DMS153 (cell line): Measurements from ENCODE around the gene DEXI.

ENCODE experiments used
- DNase-seq: peaks from one replicate; lab custom pipeline; 2025; lab: John Stamatoyannopoulos, UW

Gene DEXI

DNA sequence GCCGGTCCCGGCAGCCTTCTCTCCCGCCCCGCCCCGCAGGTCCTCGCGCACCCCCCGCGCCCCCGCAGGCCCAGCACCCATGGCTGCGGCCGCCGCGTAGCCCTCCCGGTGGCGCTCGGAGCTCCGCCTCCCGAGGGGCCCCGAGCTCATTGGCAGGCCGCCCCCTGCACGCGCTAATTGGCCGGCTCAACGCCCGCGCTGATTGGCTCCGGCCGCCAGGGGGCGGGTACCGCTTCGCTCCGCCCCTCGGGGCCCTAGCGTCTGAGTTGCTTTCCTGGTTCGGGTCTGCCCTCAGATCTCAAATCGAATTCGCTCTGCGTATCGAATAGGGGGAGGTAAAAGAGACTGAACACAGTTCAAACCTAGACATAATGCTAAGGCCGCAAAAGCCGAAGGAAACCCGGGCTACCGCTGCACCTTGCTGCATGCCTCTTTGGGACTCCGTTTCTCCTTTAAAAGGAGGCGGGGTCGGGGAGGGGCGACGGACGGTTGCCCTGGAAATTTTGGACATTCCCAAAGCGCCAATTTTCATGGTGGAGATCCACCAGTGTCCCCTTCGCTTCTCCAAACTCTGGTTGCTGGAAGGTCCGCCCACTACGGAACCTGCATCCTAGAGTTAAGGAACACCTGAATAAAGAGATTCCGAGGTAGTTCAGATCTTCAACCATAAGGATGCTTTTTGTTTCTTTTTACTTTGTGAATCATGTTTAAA, at the start of gene DEXI:
Gene DEXI, minus strand, starts transcription at position 117 of the 712 bp plus-strand sequence. CDS start 463 bp downstream, outside the sequence.
- peak; percentile 85 for DNase-seq

DNA sequence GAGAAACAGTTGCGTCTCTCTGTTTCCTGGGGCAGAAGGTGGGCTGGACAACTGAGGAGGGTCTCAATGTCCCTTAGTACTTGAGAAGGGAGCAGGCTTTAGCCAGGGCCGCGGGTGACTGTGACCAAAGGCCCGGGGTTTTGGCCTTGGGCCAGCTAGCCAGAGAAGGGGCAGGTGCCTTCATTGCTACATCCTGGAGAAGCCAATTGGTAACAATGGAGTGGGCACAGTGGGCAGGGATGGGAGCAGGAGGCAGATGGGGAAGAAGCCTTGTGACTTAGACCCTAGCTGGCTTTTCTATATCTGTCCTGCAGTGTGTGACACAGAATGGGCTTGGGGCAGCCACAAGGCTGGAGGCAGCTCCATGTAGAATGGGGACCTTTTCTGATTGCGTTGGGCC, 48.1 kb upstream of the DEXI start:
- DNase-seq = no peak

DNA sequence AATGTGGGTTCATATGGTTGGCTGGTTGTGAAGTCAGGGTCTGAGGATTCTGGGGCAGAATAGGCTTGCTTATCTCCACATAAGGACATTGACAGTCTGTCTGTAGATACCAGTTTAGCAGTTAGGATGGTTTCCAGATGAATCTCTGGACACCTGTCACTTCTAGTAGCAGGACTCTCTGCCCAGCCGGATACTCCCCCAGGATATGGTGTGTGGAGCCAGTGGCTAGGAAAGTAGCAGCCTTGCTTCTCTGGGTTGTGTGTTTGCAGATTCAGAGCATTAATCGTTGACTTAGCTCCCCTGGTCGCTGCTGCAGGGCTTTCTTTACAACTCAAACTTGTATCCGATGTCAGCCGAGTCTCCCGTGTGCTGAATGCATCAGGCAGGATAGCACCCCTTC, 47.3 kb upstream of the DEXI start:
- DNase-seq = no peak

DNA sequence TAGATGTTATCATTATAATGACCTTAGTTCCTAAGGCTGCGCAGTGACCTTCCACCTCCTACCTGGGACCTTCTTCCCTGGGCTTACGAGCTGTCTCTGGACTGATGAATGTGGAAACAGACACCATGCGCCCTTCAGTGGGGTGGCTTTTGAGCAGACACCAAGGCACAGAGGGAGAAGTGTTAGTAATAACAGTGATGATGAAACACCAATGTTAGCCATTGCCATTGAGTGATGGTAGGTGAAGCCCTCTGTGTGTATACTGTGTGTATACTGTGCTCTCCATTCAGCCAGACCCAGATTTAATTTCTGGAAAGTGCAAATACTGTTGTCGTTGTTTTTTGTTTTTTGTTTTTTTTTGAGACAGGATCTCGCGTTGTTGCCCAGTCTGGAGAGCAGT, 46.6 kb upstream of the DEXI start:
- no peak for DNase-seq

DNA sequence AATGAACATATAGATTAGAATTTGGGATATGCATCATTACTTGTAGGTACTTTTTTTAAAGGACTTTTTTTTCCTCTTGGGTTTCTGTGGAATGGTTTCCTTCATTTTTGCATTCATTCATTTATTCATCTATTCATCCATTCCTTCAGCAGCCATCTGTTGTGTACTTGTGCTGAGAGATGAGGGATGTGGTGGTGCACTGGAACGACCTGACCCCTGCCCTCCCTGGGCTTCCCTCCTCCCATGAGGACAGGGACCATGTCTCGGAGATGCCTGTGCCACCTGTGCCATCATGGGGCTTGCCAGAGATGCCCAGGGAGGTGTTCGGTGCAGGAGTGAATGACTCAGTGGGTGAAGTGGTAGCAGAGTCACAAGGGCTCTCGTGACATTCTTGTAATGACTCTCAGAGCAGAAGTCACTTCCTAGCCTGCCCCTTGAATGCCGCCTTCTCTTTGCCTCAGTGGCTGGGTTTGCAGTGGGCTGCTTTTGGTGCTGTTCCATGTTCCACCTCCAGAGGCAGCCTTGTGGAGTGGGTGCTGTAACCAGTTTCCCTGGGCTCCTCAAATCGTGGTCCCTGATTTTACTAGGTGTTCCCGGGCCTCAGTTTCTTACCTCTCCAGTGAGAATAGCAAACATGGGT, 46.0 kb upstream of the DEXI start:
- DNase-seq = no peak

DNA sequence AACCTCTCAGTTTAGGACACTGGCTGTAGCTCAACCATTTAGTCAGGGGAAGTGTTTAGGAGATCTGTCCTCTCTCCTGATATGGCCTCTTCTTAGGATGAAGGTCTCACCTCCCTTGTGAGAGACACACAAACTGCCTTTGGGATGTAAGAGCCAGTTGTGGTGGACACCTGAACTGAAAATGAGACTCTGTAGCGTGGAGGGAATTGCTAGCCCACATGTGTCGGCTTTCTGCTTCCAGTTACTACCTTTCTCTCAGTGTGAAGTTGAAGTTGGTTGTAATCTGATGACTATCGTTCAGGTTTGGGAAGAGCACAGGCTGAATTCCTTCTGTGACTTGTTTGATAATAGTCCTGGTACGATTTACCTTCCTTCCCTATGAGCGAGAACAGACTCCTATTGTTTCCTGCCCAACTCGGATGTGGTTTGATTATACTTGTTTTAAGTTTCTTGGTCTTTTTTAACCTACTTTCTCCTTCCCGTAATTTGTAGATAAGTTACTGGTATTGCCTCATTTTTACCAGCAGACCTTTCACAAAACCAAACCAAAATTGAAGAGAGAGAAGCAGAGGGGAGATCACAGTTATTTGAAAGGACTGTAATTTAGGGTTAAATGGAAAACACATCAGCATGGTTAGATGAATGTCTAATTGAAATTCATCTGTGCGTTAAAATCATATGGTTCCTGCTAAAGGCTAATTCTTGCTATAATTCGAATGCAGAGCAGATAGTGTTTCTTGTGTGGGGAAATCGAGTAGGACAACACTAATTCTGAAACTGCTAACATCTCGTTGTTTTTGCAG, 45.3 kb upstream of the DEXI start:
- DNase-seq = no peak

DNA sequence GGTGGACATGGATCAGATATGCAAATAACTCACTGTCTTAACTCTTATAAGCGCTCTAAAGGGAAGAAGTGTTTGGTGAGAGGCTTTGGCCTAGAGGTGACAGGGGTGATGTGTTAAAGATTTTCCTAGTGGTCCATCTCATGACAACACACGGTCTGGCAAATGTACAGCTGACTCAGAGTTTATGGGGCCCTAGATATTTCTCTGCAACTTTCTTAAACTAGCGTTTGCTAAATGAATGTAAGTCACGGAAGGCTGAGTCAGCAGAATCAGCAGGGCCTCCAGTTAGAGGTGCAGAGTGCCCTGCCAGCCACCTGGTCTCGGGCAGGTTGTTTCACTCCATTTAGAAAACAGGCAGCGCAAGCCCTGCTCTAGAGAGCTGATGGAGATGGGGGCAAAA, 42.2 kb upstream of the DEXI start:
- DNase-seq = no peak

DNA sequence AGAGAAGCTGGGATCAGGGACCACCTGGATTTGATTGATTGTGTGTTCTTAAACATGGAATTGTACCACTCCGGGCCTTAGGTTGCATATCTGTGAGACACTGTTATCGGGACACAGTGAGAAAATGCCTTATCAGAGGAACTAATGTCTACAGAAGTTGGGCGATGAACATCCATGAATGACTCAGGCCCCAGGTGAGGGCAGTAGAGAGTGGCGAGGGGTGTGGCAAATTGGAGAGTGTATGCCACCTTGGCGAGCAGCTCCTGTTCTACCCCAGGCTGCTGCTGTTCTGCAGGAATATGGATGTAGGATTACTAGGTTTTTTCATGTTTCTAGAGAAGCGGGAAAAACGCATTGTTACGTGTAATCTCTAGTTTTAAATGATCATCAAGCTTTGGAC, 40.9 kb upstream of the DEXI start:
- no peak for DNase-seq

DNA sequence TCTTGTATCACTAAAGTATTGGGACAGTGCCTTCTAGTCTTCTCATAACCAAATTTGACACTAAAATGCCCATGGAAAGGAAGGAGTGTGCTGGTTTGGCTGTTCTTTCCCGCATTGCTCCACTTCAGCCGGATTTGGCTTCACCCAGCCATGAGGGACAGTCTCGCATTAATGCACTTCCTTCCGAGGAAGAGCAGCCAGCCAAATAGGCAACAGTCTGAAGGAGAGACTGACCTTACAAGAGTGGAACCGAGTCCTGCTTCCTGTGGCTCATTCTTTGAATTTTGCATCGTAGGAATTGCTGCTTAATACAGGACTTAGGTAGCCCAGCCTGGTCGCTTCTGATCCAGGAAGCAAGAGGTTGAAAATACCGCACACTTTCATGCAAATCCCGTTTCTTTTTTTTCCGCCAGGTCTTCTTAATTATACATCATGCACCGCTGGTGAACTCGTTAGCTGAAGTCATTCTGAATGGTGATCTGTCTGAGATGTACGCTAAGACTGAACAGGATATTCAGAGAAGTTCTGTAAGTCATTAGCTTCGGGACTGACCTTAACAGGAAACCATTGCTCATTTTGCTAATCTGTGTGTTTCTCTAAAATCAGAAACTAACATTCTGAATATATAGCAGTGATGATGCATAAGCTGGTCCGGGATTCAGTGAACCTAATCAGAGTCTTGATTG, 40.3 kb upstream of the DEXI start:
- DNase-seq = no peak

DNA sequence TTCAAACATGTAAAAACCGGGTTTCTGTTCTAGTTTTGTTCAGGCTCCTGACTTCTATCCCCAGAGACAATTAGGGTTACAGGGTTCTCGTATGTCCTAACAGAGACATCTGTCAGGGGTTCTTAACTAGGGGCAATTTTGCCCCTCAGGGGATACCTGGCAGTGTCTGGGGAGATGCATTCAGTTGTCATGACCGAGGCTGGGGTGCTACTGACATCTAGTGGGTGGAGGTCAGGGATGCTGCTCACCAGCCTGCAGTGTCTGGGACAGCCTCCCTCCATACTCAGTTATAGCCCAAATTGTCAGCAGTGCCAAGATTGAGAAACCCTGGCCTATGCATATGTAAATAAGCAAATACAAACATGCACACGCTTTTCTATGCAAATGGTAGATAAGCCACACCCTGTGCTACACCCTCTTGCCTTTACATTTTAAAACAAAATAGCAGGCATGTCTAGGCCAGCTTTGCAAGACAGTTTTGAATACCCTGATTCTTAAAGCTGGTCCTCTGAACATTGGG, 39.5 kb upstream of the DEXI start:
- no peak for DNase-seq

DNA sequence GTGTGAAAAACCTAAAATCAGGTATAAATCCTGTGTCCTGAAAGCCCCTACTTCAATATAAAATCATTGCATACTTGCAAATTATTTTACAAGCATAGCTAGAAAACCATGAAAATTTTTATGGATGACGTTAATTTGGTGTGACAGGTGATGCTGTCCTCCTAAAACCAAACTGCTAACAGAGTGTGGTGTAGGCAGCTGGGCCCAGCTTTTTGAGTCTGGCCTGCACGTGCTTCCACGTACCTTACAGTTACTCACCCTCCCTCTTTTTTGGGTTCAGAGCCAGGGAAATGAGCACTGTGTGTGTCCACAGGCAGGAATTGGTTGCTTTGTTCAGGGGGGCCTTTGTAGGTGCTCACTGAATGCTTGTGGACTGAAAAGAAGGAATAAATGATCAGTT, 38.5 kb upstream of the DEXI start:
- no peak for DNase-seq

DNA sequence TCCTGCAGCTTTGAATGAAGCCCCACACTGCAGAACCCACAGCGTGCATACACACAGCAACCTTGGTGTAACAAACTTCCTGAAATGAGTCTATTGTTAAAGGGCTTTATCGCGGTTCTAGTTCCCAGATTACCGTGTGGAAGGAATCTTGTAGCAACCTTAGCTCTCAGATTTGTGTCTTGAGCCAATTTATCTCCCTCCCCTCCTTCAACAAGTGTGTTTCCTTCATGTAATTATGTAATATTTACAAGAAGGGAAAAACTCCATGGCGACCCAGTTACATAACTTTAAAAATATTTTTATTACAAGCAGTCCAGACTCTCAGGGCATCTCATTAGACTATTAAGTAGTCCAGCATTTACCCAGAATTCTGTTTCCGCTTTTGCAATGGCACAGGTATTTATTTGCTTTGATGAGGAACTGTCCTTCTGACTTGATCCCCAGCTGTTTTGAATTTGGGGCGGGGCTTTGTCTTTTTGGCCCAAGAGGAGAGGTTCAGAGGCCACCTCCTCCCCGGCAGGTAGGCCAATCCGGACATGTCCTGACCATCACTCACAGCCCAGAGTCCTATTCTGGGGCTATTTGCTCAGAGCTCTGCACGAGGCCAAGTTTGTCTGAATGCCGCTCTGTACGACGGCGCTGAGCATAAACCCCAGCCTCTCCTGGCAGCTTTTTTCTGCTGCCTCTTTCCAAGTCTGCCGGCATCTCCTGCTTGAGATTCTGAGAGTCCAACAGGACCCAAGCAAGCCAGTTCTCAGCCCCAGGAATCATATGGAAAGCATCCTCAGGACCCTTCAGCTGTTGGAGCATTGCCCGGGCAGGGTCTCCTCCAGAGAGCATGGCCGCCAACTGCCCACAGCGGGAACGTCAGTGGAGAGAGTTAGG, 37.7 kb upstream of the DEXI start:
- DNase-seq = no peak

DNA sequence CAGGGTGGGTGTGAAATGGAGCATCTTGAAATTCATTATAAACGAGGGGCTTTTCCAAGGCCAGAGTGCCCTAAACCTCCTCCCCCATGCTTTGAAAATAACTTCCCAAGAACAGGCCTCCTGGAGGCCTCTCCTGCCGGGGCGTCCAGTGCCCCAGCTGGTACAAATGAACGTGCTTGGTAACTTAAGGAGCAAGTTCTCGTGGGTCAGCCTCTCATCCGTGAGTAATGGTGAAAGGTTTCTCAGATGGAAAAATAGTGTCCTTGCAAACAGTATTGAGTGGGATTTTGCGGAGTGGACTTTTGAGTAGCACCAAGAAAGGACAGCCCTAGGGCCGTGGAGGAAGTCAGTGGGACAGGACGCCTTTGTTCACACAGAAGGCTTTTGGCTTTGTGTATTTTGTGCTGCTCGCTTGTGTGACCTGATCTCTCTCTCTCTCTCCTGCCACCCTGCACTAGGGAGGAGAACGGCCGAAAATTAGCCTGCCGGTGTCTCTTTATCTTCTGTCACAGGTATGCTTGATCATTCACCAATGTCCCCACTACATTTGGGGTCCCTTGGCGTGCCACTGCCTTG, 36.7 kb upstream of the DEXI start:
- no peak for DNase-seq

DNA sequence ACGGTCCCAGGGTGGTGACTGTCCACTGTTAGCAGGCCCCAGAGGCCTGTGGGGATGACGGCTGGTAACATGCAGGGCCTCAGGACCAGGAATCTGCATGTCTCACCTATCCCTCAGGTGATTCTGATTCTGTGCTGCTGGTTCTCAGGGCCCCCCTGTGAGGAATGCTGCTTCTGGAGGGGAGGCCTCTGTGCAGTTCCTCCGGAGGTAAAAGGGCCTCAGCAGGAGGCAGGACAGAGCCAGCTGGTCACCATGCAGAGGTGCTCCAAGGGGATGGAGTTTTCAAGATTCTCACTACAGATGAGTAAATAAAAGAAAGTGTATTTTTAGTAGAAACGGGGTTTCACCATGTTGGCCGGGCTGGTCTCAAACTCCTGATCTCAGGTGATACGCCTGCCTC, 35.9 kb upstream of the DEXI start:
- DNase-seq = no peak

DNA sequence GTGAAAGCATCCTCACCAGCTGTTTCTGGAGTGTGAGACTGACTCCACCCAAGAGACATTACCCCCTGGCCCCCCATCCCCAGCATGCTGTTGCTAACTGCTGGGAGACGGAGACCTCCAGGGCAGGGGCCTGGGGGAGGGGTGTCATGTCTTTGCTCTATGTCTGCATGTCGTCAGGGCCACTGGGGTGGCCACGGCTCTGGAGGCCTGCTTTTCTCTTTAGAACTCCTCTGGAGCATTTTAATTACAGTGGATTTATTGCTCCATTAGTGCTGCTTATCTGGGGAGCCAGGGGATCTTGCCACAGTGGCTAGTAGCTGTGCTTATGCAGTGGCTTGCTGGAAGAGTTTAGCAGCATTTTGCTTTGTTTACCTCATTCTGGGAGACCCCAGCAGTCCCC, 34.4 kb upstream of the DEXI start:
- no peak for DNase-seq

DNA sequence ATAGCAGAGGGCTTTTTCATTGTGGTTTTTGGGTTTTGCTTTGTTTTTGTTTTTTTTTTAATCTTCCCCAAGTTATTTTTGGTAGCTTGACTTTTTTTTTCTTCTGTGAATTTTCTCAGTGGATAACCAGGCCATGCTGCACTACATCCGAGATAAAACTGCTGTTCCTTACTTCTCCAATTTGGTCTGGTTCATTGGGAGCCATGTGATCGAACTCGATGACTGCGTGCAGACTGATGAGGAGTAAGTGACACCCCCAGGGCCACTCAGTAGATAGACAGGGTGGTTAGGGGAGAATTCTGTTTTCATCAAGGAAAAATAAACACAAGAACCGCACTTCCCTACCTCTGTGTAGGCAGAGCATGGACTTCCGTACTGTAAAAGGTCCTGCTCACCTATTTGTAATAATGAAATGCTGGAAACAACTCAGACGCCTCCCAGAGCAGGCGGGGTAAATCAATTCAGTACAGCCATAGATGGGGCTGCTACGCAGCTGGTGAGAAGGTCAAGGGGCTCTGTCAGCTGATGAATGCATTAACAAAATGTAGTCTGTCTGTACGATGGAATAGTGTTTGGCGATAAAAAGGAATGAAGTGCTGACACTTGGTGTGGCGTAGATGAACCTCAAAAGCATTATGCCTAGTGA, 30.7 kb upstream of the DEXI start:
- no peak for DNase-seq

DNA sequence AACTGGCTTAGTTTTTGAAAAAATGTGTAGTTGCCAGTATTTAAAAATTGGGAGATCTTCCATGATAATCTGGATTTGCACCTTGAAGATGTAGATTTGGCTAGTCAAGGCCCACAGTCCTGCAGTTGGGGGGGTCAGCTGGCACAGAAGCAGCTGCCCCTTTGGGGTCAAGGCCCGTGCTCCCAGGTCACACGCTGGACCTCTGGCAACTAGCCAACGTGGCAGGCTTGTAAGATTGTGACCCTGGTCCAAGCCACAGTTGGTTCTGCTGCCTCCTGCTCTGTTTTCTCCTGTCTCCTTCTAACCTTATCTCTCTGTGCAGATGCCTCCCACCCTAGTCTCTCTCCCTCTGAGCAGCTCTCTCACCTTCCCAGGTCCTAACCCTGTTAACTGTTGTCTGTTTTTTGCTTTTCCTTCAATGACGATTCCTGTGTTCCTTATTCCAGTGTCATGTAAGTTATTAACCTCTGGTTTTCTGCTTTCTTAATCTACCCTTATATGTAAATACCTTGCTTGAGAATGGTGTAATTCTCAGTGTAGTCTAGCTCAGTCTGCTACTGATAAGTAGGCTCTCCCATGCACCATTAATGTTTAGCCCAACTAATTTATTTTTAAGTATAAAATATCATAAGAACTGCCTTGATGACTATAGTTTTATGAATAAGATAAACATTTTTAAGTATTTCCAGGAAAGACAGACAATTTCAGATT, 30.0 kb upstream of the DEXI start:
- DNase-seq = no peak

DNA sequence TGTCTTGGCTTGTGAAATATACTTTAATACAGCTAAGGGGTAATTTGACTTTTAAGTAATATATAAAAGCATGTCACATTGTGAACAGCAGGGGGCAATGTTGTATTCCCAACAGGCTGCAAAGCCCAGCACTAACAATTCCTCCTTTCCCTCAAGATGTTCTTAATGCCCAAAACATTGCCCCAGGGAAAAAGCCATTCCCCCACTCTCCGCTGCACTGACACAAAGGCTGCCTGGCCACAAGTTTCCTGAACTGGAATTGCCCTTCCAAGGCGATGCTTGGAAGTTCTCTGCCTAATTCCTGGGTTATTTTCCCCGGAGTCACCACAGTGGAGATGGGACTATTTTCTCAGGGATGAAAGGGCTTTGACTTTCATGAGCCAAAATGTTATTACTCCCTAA, 29.3 kb upstream of the DEXI start:
- DNase-seq = peak; percentile 26

DNA sequence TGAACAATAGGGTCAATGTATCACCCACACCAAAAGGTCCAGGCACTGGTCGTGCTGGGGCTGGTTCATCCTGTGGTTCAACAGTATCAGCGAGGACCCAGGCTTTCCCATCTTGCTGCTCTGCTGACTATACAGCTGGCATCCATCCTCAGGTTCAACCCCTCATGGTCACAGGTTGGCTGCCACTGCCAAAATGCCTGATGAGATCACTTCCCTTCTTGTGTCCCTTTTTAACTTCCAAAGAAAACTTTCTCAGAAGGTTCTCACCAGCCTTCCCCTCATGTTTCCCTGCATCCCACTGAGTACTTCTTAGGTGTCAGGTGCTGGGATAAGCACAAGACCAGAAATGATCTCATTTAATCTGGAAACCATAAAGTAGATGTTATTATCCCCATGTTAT, 27.8 kb upstream of the DEXI start:
- DNase-seq = no peak

DNA sequence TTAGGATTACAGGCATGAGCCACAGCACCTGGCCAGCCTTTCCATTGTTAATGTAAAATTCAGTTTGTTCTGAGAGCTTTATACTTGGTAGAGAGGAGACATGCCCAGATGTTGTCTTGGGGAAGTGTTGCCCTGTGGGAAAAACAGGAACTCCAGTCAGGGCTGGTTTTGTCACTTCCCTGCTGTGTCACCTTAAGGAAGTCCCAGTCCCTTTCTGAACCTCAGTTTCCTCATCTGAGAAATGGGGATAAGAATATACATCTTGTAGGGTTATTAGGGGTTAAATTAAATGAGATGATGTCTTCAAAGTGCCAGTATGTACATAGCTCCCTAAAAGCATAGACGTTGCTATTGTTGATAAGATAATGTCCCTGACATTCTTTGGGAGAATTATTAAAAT, 27.3 kb upstream of the DEXI start:
- DNase-seq = no peak
